Activated T-cell treated with anti-CD3 and anti-CD28 coated beads for 48 hours (primary cell): ENCODE data around the gene ELAVL3.
A peak's percentile ranks its signal among the peaks of the same experiment; 100 is the strongest.
"Not testable (repeated sequence)": the region's sequence is repeated elsewhere in the genome, so short reads cannot be mapped to it uniquely, and the experiment has no call there.

Source experiments
- DNase-seq: peaks from one replicate; pipeline ENCODE4 v3.0.0-alpha.2; 2020; ENCODE audit warnings: low read depth

ELAVL3 gene

DNA sequence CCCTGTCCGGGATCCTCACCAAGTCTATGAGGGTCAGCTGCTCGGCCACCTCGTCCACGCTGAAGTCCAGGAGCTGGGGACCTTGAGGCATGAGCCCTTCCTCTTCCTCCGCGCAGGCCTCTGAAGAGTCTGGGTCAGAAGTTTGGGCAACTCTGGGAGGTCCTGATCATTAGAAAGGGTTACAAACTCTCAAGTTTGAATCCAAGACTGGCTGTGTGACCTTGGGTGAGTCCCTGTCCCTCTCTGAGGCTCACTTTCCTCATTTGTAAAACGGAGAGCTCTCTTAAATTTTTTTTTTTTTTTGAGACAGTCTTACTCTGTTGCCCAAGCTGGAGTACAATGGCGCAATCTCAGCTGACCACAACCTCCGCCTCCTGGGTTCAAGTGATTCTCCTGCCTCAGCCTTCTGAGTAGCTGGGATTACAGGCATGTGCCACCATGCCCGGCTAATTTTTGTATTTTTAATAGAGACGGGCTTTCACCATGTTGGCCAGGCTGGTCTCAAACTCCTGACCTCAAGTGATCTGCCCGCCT lies 74.1 kb downstream of the ELAVL3 start:
- not testable (repeated sequence) for DNase-seq

DNA sequence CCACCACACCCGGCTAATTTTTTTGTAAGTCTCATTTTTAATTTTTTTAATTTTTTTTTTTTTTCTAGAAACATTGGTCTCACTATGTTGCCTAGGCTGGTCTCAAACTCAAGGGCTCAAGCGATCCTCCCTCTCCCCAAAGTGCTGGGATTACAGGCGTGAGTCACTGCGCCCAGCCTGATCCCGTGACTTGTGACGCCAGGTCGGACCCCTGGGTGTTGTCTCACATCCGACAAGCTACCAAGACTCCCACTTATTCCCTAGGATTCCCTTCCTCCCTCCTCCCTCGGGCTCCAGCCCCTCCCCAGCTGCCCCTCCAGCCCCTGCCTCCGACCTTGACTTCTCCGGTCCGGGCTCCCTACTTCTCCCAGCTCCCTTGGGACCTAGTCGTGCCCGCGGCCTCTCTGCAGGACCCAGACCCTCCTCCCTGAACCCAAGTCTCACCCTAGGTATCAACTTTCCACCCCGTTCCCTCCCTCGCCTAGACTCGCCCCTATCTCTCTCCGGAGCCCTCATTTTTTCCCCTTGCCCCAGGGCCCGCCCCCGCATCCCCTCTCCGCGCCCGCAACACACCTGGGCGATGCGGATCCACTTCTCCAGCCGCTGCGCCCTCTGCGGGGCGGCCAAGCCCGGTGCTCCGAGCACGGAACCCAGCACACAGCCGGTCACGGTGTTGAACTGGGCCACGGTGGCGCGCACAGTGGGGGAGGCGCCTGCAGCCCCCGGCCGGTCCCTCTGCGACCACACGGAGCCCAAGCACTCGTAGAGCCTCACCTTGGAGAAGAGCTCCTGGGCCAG lies 74.8 kb downstream of the ELAVL3 start:
- peak; percentile 43 for DNase-seq

DNA sequence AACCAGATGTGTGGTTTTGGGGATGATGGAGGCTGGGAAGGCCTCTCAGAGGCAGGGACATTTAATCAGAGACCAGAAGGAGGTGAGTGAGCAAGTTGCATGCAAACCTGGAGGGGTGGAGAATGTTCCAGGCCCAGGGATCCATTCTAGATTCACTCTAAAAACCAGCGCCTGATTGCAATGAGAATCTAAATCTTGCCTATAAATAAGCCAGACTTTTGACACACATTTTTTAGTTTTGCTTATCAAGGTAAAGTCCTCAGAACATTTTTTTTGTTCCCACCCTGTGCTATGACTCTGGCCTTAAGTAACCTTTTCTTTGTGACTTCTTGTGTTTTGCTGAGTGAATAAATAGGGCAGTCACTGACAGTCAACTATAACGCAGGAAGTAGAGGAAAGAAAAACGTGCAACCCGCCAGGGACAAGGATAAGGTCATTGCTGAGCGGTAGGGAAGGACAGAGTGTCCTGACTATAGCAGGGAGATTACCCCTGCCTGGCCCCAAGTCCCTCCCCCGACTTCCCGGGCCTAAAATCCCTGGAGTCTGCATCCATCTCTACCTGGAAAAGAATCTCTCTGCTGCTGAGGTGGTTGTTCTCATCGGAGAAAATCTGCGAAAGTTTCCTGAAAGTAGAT lies 76.1 kb downstream of the ELAVL3 start:
- no peak for DNase-seq

DNA sequence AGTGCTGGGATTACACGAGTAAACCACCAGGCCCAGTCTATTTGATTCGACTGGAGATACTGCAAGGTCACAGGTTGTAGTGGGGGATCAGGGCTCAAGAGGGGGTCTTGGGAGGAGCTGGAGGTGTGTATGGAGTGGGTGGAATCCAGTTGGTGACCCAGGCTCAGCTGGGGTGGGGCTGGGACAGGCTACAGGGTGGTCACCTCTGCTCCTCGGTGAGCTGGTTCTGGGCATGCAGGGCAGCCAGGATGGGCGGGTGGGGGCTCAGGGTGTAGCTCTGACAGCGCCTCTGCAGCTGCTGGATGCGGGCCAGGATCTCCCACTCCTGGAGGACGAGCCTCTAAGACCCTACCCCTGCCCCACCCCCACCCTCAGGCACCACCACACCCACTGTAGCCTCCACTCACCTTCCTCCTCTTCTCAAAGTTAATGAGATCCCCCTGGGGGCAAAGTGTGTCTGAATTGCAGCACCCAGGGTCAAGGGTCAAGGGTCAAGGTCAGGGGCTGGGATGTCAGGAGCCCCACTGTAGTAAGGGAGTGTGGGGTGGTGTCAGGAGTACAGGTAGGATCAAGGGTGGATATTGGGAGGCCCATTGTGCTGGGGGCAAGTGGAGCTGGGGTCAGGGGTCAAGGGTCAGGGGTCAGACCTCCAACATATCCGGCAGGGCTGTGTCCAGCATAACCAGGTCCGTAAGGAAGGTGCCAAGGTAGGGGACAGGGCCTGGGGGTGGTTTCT lies 78.9 kb downstream of the ELAVL3 start:
- no peak for DNase-seq
